Measurements from ENCODE around the gene XPR1. TPM values are rescaled to one million over a fixed set of nuclear protein-coding genes. Genes with fewer than 3 reads are reported as not detected.

The XPR1 gene
- total RNA-seq, 1 experiment from 2014 or later, result 16.8 TPM

DNA sequence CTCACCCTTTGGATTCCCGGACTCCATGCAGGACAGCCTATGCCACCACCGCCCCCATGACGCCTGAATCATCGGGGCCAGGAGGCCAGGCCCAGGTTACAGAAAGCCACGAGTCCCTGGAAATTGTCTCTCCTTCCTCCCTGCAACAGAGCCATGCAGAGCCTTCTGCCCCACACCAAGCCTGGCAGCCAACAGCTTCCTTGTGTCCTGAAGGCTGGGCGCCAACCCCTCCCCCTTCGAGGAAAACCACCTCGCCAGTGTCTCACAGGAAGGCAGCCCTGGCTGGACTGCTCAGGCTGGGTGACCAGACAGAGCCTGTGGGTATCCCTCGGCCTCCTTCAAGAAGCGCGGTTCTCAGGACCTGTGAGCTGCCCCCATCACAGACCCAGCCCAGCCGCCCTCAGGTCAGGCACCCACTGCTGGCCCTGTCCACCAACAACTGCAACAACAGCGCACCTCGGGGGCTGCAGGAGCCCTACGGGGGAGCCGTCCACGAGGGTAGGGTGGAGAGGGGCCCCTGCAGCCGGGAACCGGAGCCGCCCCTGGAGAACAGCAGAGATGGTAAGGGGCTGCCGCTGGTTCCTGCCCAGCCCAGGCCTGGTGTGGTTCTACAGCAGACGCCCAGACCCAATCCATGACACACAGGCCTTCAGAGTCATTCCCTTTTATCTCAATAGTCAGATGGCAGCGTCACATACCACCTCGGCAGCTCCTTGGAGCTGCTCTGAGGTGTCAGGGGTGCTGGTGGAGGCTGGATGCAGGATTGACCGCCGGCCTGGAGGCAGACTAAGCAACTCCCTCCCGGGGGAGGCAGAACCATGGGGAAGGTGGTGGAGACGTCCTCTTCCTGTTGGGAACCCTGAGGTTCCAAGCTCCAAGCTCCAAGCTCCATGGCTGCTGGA, 304.5 kb downstream of the XPR1 start:
- no peak overlapping the region for H3K4me2 ChIP-seq
- TF ChIP-seq, protein P1, sequence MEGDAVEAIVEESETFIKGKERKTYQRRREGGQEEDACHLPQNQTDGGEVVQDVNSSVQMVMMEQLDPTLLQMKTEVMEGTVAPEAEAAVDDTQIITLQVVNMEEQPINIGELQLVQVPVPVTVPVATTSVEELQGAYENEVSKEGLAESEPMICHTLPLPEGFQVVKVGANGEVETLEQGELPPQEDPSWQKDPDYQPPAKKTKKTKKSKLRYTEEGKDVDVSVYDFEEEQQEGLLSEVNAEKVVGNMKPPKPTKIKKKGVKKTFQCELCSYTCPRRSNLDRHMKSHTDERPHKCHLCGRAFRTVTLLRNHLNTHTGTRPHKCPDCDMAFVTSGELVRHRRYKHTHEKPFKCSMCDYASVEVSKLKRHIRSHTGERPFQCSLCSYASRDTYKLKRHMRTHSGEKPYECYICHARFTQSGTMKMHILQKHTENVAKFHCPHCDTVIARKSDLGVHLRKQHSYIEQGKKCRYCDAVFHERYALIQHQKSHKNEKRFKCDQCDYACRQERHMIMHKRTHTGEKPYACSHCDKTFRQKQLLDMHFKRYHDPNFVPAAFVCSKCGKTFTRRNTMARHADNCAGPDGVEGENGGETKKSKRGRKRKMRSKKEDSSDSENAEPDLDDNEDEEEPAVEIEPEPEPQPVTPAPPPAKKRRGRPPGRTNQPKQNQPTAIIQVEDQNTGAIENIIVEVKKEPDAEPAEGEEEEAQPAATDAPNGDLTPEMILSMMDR (conservative IDR thresholded peaks at IDR 0.05), result no peak
- no peak for TF ChIP-seq EZH2 (IDR thresholded peaks at IDR 0.05; ENCODE audit: low read depth)
- H3K9me2 ChIP-seq (ENCODE audit: insufficient read depth), result no peaks in the 10 kb centered on the region
- DNase-seq, result no peak
- no peaks in the 10 kb centered on the region for H3K36me3 ChIP-seq (ENCODE audit: low read depth)
- H3K27me3 ChIP-seq (ENCODE audit: insufficient read depth, low read depth), result no peaks in the 10 kb centered on the region
- no TSS peak for BruUV-seq (replicated peaks)
- CTCF ChIA-PET, result no interaction called here
- no peaks in the 10 kb centered on the region for H3K79me2 ChIP-seq (ENCODE audit: low read depth)
- no peaks in the 10 kb centered on the region for H3K9me3 ChIP-seq (ENCODE audit: insufficient read depth, low read depth)
- no peak overlapping the region for H2AFZ ChIP-seq
- intact Hi-C loops (cut with micrococcal nuclease; ENCODE audit: unreplicated experiment), result no loop called here
- no peaks in the 10 kb centered on the region for H4K20me1 ChIP-seq (ENCODE audit: insufficient read depth)
- H3K27ac ChIP-seq, result no peak overlapping the region
- H3K4me1 ChIP-seq (replicated peaks; ENCODE audit: insufficient read depth), result no peaks in the 10 kb centered on the region
- H3F3A ChIP-seq (ENCODE audit: insufficient read depth, low read depth), result no peaks in the 10 kb centered on the region
- no peak overlapping the region for H3K4me3 ChIP-seq
- POLR2A ChIA-PET (ENCODE audit: unreplicated experiment), result no interaction called here

- DNase-seq, result no peak
- Histone ChIP-seq H3K4me1 (replicated peaks; ENCODE audit: insufficient read depth) (no peaks in the 10 kb centered on the region), H3K4me2 (no peak overlapping the region), H3K79me2 (ENCODE audit: low read depth) (no peaks in the 10 kb centered on the region), H3K4me3 (no peak overlapping the region), H3K9me2 (ENCODE audit: insufficient read depth) (no peaks in the 10 kb centered on the region), H3K9me3 (ENCODE audit: insufficient read depth, low read depth) (no peaks in the 10 kb centered on the region), H3K36me3 (ENCODE audit: low read depth) (no peaks in the 10 kb centered on the region), H3K27me3 (ENCODE audit: insufficient read depth, low read depth) (no peaks in the 10 kb centered on the region), H2AFZ (no peak overlapping the region), H3F3A (ENCODE audit: insufficient read depth, low read depth) (no peaks in the 10 kb centered on the region), H4K20me1 (ENCODE audit: insufficient read depth) (no peaks in the 10 kb centered on the region), H3K27ac (no peak overlapping the region)
- no TSS peak for BruUV-seq (replicated peaks)
- TF ChIP-seq, protein P1 (conservative IDR thresholded peaks at IDR 0.05), result no peak
- TF ChIP-seq EZH2 (IDR thresholded peaks at IDR 0.05; ENCODE audit: low read depth), result no peak
- ChIA-PET POLR2A (ENCODE audit: unreplicated experiment) (no interaction called here), CTCF (no interaction called here)
- intact Hi-C loops (cut with micrococcal nuclease; ENCODE audit: unreplicated experiment), result no loop called here
Observed at GRCh38 chr1:180937012-180937372, 305.2 kb downstream of the XPR1 start.

- no peaks in the 10 kb centered on the region for H3K9me3 ChIP-seq (ENCODE audit: insufficient read depth, low read depth)
- no peak overlapping the region for H3K27ac ChIP-seq
- H2AFZ ChIP-seq, result no peak overlapping the region
- BruUV-seq (replicated peaks), result no TSS peak
- no peaks in the 10 kb centered on the region for H4K20me1 ChIP-seq (ENCODE audit: insufficient read depth)
- no peak overlapping the region for H3K4me2 ChIP-seq
- no peaks in the 10 kb centered on the region for H3K9me2 ChIP-seq (ENCODE audit: insufficient read depth)
- no peaks in the 10 kb centered on the region for H3K4me1 ChIP-seq (replicated peaks; ENCODE audit: insufficient read depth)
- CTCF ChIA-PET, result interaction anchor here (0.6 kb wide), 1 partner anchor 42 kb away, joined by 9 read pairs; no protein-coding TSS in a partner anchor
- H3K79me2 ChIP-seq (ENCODE audit: low read depth), result no peaks in the 10 kb centered on the region
- POLR2A ChIA-PET (ENCODE audit: unreplicated experiment), result no interaction called here
- intact Hi-C loops (cut with micrococcal nuclease; ENCODE audit: unreplicated experiment), result no loop called here
- no peaks in the 10 kb centered on the region for H3F3A ChIP-seq (ENCODE audit: insufficient read depth, low read depth)
- H3K4me3 ChIP-seq, result no peak overlapping the region
- TF ChIP-seq EZH2 (IDR thresholded peaks at IDR 0.05; ENCODE audit: low read depth), result no peak
- TF ChIP-seq, protein P1 (conservative IDR thresholded peaks at IDR 0.05), result no peak
- no peaks in the 10 kb centered on the region for H3K27me3 ChIP-seq (ENCODE audit: insufficient read depth, low read depth)
- no peak for DNase-seq
- no peaks in the 10 kb centered on the region for H3K36me3 ChIP-seq (ENCODE audit: low read depth)
Observed at GRCh38 chr1:180937624-180938225, 305.9 kb downstream of the XPR1 start.

Measured in PC-9 (cell line).